K562 (cell line): Measurements from ENCODE around the gene PCBD1. TPM values are rescaled to one million over a fixed set of nuclear protein-coding genes. Genes with fewer than 3 reads are reported as not detected.

ENCODE experiments used
- ADNP ChIP-seq: fragments of 200-800 bp; sonication (Bioruptor generic); IDR thresholded peaks from 2 replicates; pipeline ENCODE4 v1.6.1; 2016; ENCODE audit warnings: missing genetic modification characterization, missing compliant biosample characterization
- ARNT ChIP-seq, 2 experiments: fragments of 450-650 bp; IDR thresholded peaks; 2 replicates each; pipeline ENCODE4 v1.6.1; 2016; ENCODE audit warnings: mild to moderate bottlenecking in 1 of 2
- BDP1 ChIP-seq: IDR thresholded peaks from 3 replicates; pipeline ENCODE4 v1.6.1; 2011; ENCODE audit not compliant: insufficient read length, insufficient read depth
- CBX1 ChIP-seq: sonication (generic); IDR thresholded peaks from 2 replicates; pipeline ENCODE4 v1.6.1; 2016; ENCODE audit warnings: antibody characterized with exemption, low read depth, mild to moderate bottlenecking
- GATAD2A ChIP-seq: fragments of 450-650 bp; IDR thresholded peaks from 2 replicates; pipeline ENCODE4 v1.6.1; 2017
- HEY1 ChIP-seq: fragments of 250-450 bp; sonication (Bioruptor Pico); IDR thresholded peaks from 2 replicates; pipeline ENCODE4 v1.5.0; 2020; ENCODE audit warnings: mild to moderate bottlenecking, moderate library complexity, borderline replicate concordance
- IRF1 ChIP-seq: sonication (generic); formaldehyde crosslinking; IDR thresholded peaks from 2 replicates; pipeline ENCODE4 v1.8.0; 2022; ENCODE audit warnings: missing genetic modification reagents, mild to moderate bottlenecking, borderline replicate concordance
- KHSRP ChIP-seq: fragments of 450-650 bp; IDR thresholded peaks from 2 replicates; pipeline ENCODE4 v1.6.1; 2017
- MECOM ChIP-seq: fragments of 250-450 bp; sonication (Bioruptor Pico); IDR thresholded peaks from 2 replicates; pipeline ENCODE4 v1.8.0; 2022; ENCODE audit warnings: inconsistent platforms
- NBN ChIP-seq: fragments of 450-650 bp; IDR thresholded peaks from 2 replicates; pipeline ENCODE4 v1.6.1; 2016; ENCODE audit warnings: low read depth, mild to moderate bottlenecking
- NCOA2 ChIP-seq, 2 experiments: fragments of 450-650 bp; IDR thresholded peaks; 2 replicates each; pipeline ENCODE4 v1.6.1; 2018; ENCODE audit warnings: mild to moderate bottlenecking in 2 of 2, moderate library complexity in 1 of 2; ENCODE audit not compliant: partially characterized antibody in 2 of 2
- NFE2 ChIP-seq: IDR thresholded peaks from 2 replicates; pipeline ENCODE4 v1.6.1; 2014; ENCODE audit warnings: antibody characterized with exemption, low read depth
- PBX2 ChIP-seq, 2 experiments: IDR thresholded peaks in 1 of 2; conservative IDR thresholded peaks in 1 of 2; 2 replicates each; pipeline ENCODE4 v1.6.1; 2016; ENCODE audit warnings: low read depth in 2 of 2, mild to moderate bottlenecking in 1 of 2, missing compliant biosample characterization in 1 of 2, missing genetic modification characterization in 1 of 2, moderate library complexity in 1 of 2
- PHB ChIP-seq: fragments of 250-450 bp; sonication (Bioruptor Pico); IDR thresholded peaks from 2 replicates; pipeline ENCODE4 v1.5.0; 2021
- RBM14 ChIP-seq: fragments of 200-400 bp; formaldehyde crosslinking; IDR thresholded peaks from 2 replicates; pipeline ENCODE4 v1.6.1; 2018; ENCODE audit warnings: low read depth, mild to moderate bottlenecking, low read length, moderate library complexity, borderline replicate concordance; ENCODE audit not compliant: insufficient read depth
- STAT5B ChIP-seq: fragments of 250-450 bp; sonication (Bioruptor Pico); IDR thresholded peaks from 2 replicates; pipeline ENCODE4 v1.8.0; 2021; ENCODE audit warnings: mild to moderate bottlenecking, inconsistent platforms
- TAF1 ChIP-seq: IDR thresholded peaks from 2 replicates; pipeline ENCODE4 v1.6.1; 2011; ENCODE audit warnings: mild to moderate bottlenecking, low read length, moderate library complexity; ENCODE audit not compliant: insufficient read depth, control insufficient read depth, severe bottlenecking; ENCODE audit errors: extremely low read depth
- TBP ChIP-seq: optimal IDR thresholded peaks from 2 replicates; pipeline ENCODE3; 2011; ENCODE audit warnings: low read depth, low read length, improper control_type of control experiment
- TCF7L2 ChIP-seq: fragments of 150-350 bp; IDR thresholded peaks from 2 replicates; pipeline ENCODE4 v1.6.1; 2016; ENCODE audit warnings: low read depth, mild to moderate bottlenecking, low read length, moderate library complexity
- TEAD2 ChIP-seq: fragments of 450-650 bp; IDR thresholded peaks from 2 replicates; pipeline ENCODE4 v1.6.1; 2016; ENCODE audit warnings: missing genetic modification characterization, control low read depth, missing compliant biosample characterization
- TEAD4 ChIP-seq, 2 experiments: sonication (generic) in 1 of 2; formaldehyde crosslinking in 1 of 2; IDR thresholded peaks; 2 replicates each; pipeline versions ENCODE4 v1.6.1 to v1.8.0; 2012 to 2022; ENCODE audit warnings: borderline replicate concordance in 1 of 2, inconsistent platforms in 1 of 2, low read length in 1 of 2, mild to moderate bottlenecking in 1 of 2, missing genetic modification reagents in 1 of 2
- TFAM ChIP-seq: fragments of 250-450 bp; sonication (Bioruptor Pico); conservative IDR thresholded peaks from 2 replicates; pipeline ENCODE4 v1.5.0; 2021; ENCODE audit warnings: mild to moderate bottlenecking, moderate library complexity
- TSC22D4 ChIP-seq: fragments of 450-650 bp; IDR thresholded peaks from 2 replicates; pipeline ENCODE4 v1.6.1; 2016; ENCODE audit warnings: missing genetic modification characterization, missing biosample characterization, control low read depth
- ZBTB17 ChIP-seq: fragments of 450-650 bp; formaldehyde crosslinking; IDR thresholded peaks from 2 replicates; pipeline ENCODE4 v1.4.0; 2020; ENCODE audit warnings: mild to moderate bottlenecking
- ZNF584 ChIP-seq: fragments of 200-800 bp; sonication (Bioruptor generic); IDR thresholded peaks from 2 replicates; pipeline ENCODE4 v1.6.1; 2016; ENCODE audit warnings: low read depth, mild to moderate bottlenecking, missing genetic modification characterization, missing compliant biosample characterization
- ZZZ3 ChIP-seq: fragments of 450-650 bp; IDR thresholded peaks from 2 replicates; pipeline ENCODE4 v1.6.1; 2016; ENCODE audit warnings: antibody characterized with exemption, mild to moderate bottlenecking, moderate library complexity
- polyA plus RNA-seq, 8 experiments: library from polyadenylated mRNA; depleted of rRNA in 4 of 8; stranded (reverse) in 5 of 8; unstranded in 3 of 8; fragments of >200 nt; fragmentation: Nextera tagmentation in 2 of 8; fragmentation: Illumina TruSeq in 1 of 8; extraction: Ambion mirVana in 2 of 8; extraction: Trizol in 1 of 8; gene quantifications; 2 replicates each; pipeline versions ENCODE4 v1.2.1 to v1.2.3, GENCODE V29; 2011 to 2014; ENCODE audit warnings: inconsistent platforms in 1 of 8, missing spikeins in 1 of 8
- total RNA-seq, 7 experiments: library from RNA; depleted of rRNA in 6 of 7; stranded (reverse); fragments of >200 nt in 6 of 7; fragmentation: Illumina TruSeq in 2 of 7; extraction: Trizol in 2 of 7; gene quantifications; 2 replicates each; pipeline versions ENCODE4 v1.2.1 to v1.2.3, GENCODE V29; 2011 to 2021; ENCODE audit warnings: low replicate concordance in 1 of 7

PCBD1 gene
- total and polyA plus RNA-seq, 9 of the 15 experiments (the other 6 are each of a cell fraction or from before 2014, with no cell fraction given): 14.6 to 109 (median 57.0) TPM

- TF ChIP-seq PBX2 (CRISPR knock-in tag; IDR thresholded peaks at IDR 0.05; ENCODE audit: low read depth) (no peak), PBX2 (tag; conservative IDR thresholded peaks at IDR 0.05; ENCODE audit: low read depth) (peak; percentile 43; the same call in 1 of the 2 replicates), NBN (no peak), RBM14 (no peak), ZBTB17 (CRISPR knock-in tag) (no peak), PHB (CRISPR knock-in tag) (no peak), GATAD2A (no peak; the same call in 1 of the 2 replicates), KHSRP (no peak), TEAD4 (IDR thresholded peaks at IDR 0.05; ENCODE audit: low read length) (no peak), TEAD4 (CRISPR knock-in tag; IDR thresholded peaks at IDR 0.05; ENCODE audit: borderline replicate concordance) (no peak), NCOA2 (IDR thresholded peaks at IDR 0.05; ENCODE audit: partially characterized antibody in 2 of 2) (no peak), ADNP (tag) (no peak), TFAM (CRISPR knock-in tag) (no peak), STAT5B (CRISPR knock-in tag) (no peak), ZNF584 (CRISPR knock-in tag) (no peak), HEY1 (CRISPR knock-in tag) (no peak), IRF1 (CRISPR knock-in tag) (no peak), TBP (peak; percentile 48), BDP1 (no peak), ZZZ3 (no peak), MECOM (no peak), TSC22D4 (no peak), TAF1 (peak; percentile 45), ARNT (IDR thresholded peaks at IDR 0.05) (no peak), NFE2 (no peak), TCF7L2 (no peak), CBX1 (peak; percentile 15; the same call in 1 of the 2 replicates), TEAD2 (tag) (no peak)
These were observed at the start of gene PCBD1 (continued) for GRCh38 chr10:70887804-70888800.
